ENCODE results near the gene CLN5.

Gene CLN5

DNA sequence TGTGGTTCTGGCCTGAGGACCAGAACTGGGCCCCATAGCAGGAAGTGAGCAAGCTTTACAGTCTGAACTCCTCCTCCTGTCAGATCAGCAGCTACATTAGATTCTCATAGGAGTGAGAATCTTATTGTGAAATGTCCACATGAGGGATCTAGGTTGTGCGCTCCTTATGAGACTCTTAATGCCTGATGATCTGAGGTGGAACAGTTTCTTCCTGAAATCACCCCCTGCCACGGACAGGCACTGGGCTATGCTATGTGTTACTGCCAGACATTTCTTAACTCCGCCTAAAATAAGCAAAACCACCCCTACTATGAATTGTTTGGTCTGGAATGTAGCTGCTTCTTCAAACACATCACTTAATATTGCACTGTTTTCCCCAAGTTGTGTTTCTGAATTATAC, 30.5 kb downstream of the CLN5 start:
- Histone ChIP-seq H3K4me3 (ENCODE audit: low read depth in 1 of 2, low read length in 2 of 2) (no peak overlapping the region), H3K27me3 (ENCODE audit: low read depth, low read length) (no peaks in the 10 kb centered on the region), H3K9me3 (ENCODE audit: control insufficient read depth in 1 of 2, low read length in 2 of 2) (no peaks in the 10 kb centered on the region), H3K4me1 (ENCODE audit: control insufficient read depth in 1 of 2, insufficient read depth in 2 of 2, low read length in 2 of 2) (peaks cover 29 to 56% of the 10 kb centered on the region in 2 donors), H3K27ac (ENCODE audit: low read length) (no peak overlapping the region), H3K36me3 (ENCODE audit: control insufficient read depth in 1 of 2, insufficient read depth in 2 of 2, low read length in 2 of 2) (peaks cover 4 to 13% of the 10 kb centered on the region in 2 donors)

DNA sequence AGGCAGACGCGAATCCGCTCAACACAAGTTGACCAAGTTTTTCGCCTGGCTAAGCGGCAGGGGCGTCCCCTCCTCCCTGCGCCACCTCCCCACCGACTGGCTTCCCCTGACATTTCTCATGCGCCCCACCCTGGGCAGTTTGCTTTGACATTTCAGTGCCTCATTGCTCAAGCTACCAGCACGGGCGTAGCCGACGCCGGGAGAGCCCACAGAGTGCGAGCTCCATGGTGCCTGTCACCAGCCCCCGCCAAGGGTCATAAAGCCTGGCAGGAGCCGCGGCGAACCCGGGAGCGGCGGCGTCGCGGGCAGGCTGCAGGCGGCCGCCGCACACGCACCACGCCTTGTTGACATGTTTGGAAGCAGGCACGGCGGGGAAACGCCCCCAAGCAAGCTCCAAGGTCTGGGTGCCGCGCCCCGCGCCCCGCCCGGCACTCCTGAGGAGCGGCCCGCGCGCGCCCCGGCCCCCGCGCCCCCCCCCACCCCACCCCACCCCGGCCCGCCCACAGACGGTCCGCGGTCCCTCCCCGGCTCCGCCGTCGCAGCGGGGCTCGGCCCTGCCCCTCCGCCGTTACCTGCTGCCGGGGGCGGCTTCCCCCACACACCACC, 34.5 kb downstream of the CLN5 start:
- no peaks in the 10 kb centered on the region for H3K9me3 ChIP-seq (ENCODE audit: control insufficient read depth in 1 of 2, low read length in 2 of 2)
- H3K4me1 ChIP-seq (ENCODE audit: control insufficient read depth in 1 of 2, insufficient read depth in 2 of 2, low read length in 2 of 2), result peaks cover 26 to 43% of the 10 kb centered on the region in 2 donors
- peak overlapping the region; percentile 86 to 96 for H3K4me3 ChIP-seq (ENCODE audit: low read depth in 1 of 2, low read length in 2 of 2)
- H3K36me3 ChIP-seq (ENCODE audit: control insufficient read depth in 1 of 2, insufficient read depth in 2 of 2, low read length in 2 of 2), result peaks cover 0 to 5% of the 10 kb centered on the region in 2 donors
- peak overlapping the region; percentile 77 for H3K27ac ChIP-seq (ENCODE audit: low read length)
- H3K27me3 ChIP-seq (ENCODE audit: low read depth, low read length), result no peaks in the 10 kb centered on the region

DNA sequence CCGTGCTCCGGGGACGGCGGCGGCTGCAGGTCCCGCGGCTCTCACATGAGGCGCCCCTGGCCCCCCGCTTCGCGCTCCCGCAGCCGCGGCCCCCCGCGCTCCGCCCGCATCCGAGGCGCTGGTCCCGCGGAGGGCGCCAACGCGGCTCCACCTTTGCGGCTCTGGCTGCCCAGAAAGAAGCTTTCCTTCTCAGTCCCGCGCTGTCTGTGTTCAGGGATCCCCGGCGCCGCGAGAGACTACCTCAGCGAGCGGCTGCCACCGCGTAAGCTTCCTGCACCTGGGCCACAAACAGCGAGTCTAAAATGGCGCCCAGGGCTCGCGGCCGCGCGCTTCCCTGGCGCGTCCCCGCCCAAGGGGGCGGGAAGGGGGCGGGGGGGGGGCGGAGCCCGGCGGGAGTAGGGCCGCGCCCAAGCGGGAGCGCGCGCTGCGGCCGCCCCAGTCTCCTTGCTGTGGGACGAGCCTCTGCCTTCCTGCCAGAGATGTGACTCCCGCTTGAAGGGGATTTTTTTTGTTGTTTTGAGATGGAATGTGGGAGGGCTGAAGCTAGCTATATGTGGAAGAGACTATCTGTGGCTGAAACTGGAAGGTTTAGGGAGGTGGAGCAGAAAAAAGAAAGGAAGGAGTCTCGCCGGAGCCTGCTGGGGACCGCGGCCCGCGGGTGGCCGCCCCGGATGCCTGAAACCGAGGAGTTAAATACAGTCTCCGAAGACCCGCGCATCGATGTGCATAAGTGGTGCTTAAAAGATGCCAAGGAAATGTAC, 35.2 kb downstream of the CLN5 start, which contains the start of gene FBXL3:
Gene FBXL3 (minus strand): TSS at position 299 of the 761 bp plus-strand sequence. CDS start 5,299 bp downstream, outside the sequence.
- Histone ChIP-seq H3K4me1 (ENCODE audit: control insufficient read depth in 1 of 2, insufficient read depth in 2 of 2, low read length in 2 of 2) (peaks cover 25 to 36% of the 10 kb centered on the region in 2 donors), H3K36me3 (ENCODE audit: control insufficient read depth in 1 of 2, insufficient read depth in 2 of 2, low read length in 2 of 2) (peaks cover 0 to 5% of the 10 kb centered on the region in 2 donors), H3K27ac (ENCODE audit: low read length) (peak within 1 kb of the TSS; percentile 88)

DNA sequence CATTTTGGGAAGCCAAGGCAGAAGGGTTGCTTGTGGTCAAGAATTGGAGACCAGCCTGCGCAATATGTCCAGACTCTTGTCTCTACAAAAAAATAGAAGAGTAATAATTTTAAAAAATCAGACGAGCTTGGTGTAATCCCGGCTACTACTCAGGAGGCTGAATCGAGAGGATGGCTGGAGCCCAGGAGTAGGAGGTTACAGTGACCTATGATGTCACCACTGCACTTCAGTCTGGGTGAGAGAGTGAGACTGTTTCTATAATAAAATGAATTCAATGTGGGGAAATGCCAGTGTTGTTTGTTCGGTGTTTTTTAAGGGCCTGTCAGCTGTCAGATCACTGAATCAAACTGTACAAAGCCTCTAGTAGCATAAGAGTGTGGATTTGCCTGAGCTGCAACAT, 36.3 kb downstream of the CLN5 start:
- H3K27ac ChIP-seq (ENCODE audit: low read length), result peak overlapping the region; percentile 88
- H3K9me3 ChIP-seq (ENCODE audit: control insufficient read depth in 1 of 2, low read length in 2 of 2), result no peaks in the 10 kb centered on the region
- H3K4me3 ChIP-seq (ENCODE audit: low read depth in 1 of 2, low read length in 2 of 2), result peak overlapping the region; percentile 93 to 96

More for the DNA sequence above, 35.2 kb downstream of the CLN5 start, which contains the start of gene FBXL3:
- Histone ChIP-seq H3K9me3 (ENCODE audit: control insufficient read depth in 1 of 2, low read length in 2 of 2) (no peaks in the 10 kb centered on the region), H3K4me3 (ENCODE audit: low read depth in 1 of 2, low read length in 2 of 2) (peak within 1 kb of the TSS; percentile 93 to 96), H3K27me3 (ENCODE audit: low read depth, low read length) (no peaks in the 10 kb centered on the region)

DNA sequence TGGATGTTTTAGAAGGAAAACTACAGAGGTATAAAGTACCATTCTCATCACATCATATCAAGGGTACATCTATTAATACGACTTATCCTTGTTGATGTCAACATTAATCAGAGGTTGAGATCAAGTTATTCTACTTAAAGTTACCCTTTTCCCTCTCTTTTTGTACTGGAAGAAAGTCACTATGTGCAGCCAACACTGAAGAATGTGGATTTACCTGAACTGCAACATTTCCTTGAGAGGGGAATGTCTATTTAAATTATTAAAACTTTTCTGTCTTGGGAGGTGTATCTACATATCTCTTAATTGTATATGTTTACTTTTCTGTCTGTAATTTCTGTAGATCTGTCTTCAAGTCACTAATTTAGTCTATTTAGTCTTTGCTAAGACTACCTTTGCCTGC, 37.6 kb downstream of the CLN5 start:
- Histone ChIP-seq H3K4me1 (ENCODE audit: control insufficient read depth in 1 of 2, insufficient read depth in 2 of 2, low read length in 2 of 2) (peaks cover 6 to 13% of the 10 kb centered on the region in 2 donors), H3K4me3 (ENCODE audit: low read depth in 1 of 2, low read length in 2 of 2) (no peak overlapping the region), H3K27me3 (ENCODE audit: low read depth, low read length) (no peaks in the 10 kb centered on the region), H3K36me3 (ENCODE audit: control insufficient read depth in 1 of 2, insufficient read depth in 2 of 2, low read length in 2 of 2) (no peaks in the 10 kb centered on the region), H3K9me3 (ENCODE audit: control insufficient read depth in 1 of 2, low read length in 2 of 2) (no peaks in the 10 kb centered on the region), H3K27ac (ENCODE audit: low read length) (no peak overlapping the region)

More for the DNA sequence above, 36.3 kb downstream of the CLN5 start:
- no peaks in the 10 kb centered on the region for H3K27me3 ChIP-seq (ENCODE audit: low read depth, low read length)
- H3K4me1 ChIP-seq (ENCODE audit: control insufficient read depth in 1 of 2, insufficient read depth in 2 of 2, low read length in 2 of 2), result peaks cover 13 to 25% of the 10 kb centered on the region in 2 donors
- peaks cover 0 to 5% of the 10 kb centered on the region in 2 donors for H3K36me3 ChIP-seq (ENCODE audit: control insufficient read depth in 1 of 2, insufficient read depth in 2 of 2, low read length in 2 of 2)

DNA sequence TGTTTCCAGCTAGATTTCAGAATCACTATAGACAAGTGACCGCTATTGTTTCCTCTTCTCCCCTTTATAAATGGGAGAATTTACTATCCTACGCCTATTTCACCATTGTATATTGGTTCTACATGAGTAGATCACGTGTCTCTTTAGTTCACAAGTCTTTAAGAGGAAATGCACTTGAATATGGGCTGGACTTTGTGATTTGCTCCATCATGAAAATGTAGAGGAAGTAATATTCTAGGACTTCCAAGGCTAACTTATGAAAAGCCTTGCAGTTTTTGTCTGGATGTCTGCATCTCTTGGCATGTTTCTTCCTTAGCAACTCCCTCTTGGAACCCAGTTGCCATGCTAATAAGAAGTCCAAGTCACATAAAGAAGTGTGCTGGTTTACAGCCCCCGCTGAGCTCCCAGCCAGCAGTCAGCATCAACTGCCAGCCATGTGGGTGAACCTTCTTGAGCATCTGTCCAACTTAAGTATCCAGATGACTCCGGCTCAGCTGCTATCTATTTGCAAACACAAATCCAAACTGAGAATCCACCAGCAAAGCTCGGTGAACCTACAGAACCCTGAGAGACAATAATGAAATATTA, 39.9 kb downstream of the CLN5 start:
- H3K36me3 ChIP-seq (ENCODE audit: control insufficient read depth in 1 of 2, insufficient read depth in 2 of 2, low read length in 2 of 2), result no peaks in the 10 kb centered on the region
- no peak overlapping the region for H3K4me3 ChIP-seq (ENCODE audit: low read depth in 1 of 2, low read length in 2 of 2)
- no peaks in the 10 kb centered on the region for H3K27me3 ChIP-seq (ENCODE audit: low read depth, low read length)
- H3K27ac ChIP-seq (ENCODE audit: low read length), result no peak overlapping the region
- no peaks in the 10 kb centered on the region for H3K9me3 ChIP-seq (ENCODE audit: control insufficient read depth in 1 of 2, low read length in 2 of 2)
- H3K4me1 ChIP-seq (ENCODE audit: control insufficient read depth in 1 of 2, insufficient read depth in 2 of 2, low read length in 2 of 2), result peaks cover 0 to 5% of the 10 kb centered on the region in 2 donors

DNA sequence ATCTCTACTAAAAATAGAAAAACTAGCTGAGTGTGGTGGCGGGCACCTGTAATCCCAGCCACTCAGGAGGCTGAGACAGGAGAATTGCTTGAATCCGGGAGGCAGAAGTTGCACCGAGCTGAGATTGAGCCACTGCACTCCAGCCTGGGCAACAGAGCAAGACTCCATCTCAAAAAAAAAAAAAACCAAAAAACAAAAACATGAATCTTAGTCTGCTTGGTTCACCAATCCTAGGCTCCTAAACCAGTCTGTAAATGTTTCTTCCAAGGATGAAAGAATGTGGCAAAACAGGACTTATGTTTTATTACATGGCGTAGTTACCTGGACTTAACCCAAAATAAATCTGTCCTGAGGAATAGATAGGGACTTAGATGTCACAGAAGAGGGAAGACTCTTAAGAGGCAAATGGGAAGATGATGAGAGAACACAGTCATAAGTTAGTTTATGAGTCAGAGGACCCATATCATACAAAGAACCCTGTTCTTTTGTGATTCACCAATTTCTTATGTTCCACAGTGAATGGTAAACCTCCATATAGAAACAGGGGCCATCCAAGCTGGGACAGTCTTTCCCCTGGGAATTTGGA, 41.9 kb downstream of the CLN5 start:
- H3K4me1 ChIP-seq (ENCODE audit: control insufficient read depth in 1 of 2, insufficient read depth in 2 of 2, low read length in 2 of 2), result no peaks in the 10 kb centered on the region
- H3K27ac ChIP-seq (ENCODE audit: low read length), result no peak overlapping the region
- H3K4me3 ChIP-seq (ENCODE audit: low read depth in 1 of 2, low read length in 2 of 2), result no peak overlapping the region
- H3K36me3 ChIP-seq (ENCODE audit: control insufficient read depth in 1 of 2, insufficient read depth in 2 of 2, low read length in 2 of 2), result no peaks in the 10 kb centered on the region
- no peaks in the 10 kb centered on the region for H3K9me3 ChIP-seq (ENCODE audit: control insufficient read depth in 1 of 2, low read length in 2 of 2)
- H3K27me3 ChIP-seq (ENCODE audit: low read depth, low read length), result no peaks in the 10 kb centered on the region

DNA sequence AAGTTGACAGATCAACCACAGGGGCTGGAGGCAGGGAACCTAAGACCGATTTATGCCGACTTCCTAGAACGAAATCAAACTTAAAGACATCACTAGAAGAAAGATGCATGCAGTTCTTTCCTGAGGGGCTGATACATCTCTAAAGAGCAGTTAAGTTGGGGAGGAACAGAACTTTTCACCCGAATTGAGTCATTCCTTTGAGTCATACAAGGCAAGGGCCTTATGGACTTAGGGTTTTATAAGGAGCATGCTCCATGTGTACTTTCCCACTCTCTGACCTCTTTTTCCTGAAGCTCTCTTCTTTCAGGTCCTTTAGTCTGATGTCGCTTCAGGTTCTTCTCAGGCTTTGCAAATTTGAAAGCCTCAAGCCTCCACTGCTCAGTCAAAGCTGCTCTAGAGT, 43.0 kb downstream of the CLN5 start:
- Histone ChIP-seq H3K4me3 (ENCODE audit: low read depth in 1 of 2, low read length in 2 of 2) (no peak overlapping the region), H3K36me3 (ENCODE audit: control insufficient read depth in 1 of 2, insufficient read depth in 2 of 2, low read length in 2 of 2) (no peaks in the 10 kb centered on the region), H3K4me1 (ENCODE audit: control insufficient read depth in 1 of 2, insufficient read depth in 2 of 2, low read length in 2 of 2) (no peaks in the 10 kb centered on the region), H3K9me3 (ENCODE audit: control insufficient read depth in 1 of 2, low read length in 2 of 2) (no peaks in the 10 kb centered on the region), H3K27me3 (ENCODE audit: low read depth, low read length) (no peaks in the 10 kb centered on the region), H3K27ac (ENCODE audit: low read length) (no peak overlapping the region)

DNA sequence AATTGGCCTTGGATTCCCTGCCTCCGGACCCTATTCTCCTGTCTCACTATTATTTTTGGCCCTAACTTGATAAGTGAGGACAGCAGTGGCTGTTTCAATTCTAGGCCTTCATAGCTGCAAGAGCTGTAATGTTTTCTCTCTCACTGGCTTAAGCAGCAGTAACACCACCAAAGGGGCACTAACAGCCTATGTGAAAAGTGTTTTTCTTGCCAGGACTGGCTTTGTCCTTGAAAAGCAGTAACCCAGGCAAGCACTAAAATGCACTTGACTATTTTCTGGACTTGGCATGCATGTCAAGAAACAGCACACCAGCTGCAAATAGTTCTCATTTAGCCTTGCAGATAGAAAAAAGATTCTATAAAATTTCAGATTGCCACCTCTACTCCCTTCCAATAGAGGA, 44.4 kb downstream of the CLN5 start:
- Histone ChIP-seq H3K9me3 (ENCODE audit: control insufficient read depth in 1 of 2, low read length in 2 of 2) (no peaks in the 10 kb centered on the region), H3K36me3 (ENCODE audit: control insufficient read depth in 1 of 2, insufficient read depth in 2 of 2, low read length in 2 of 2) (no peaks in the 10 kb centered on the region), H3K4me1 (ENCODE audit: control insufficient read depth in 1 of 2, insufficient read depth in 2 of 2, low read length in 2 of 2) (no peaks in the 10 kb centered on the region), H3K27me3 (ENCODE audit: low read depth, low read length) (no peaks in the 10 kb centered on the region), H3K27ac (ENCODE audit: low read length) (no peak overlapping the region), H3K4me3 (ENCODE audit: low read depth in 1 of 2, low read length in 2 of 2) (no peak overlapping the region)

DNA sequence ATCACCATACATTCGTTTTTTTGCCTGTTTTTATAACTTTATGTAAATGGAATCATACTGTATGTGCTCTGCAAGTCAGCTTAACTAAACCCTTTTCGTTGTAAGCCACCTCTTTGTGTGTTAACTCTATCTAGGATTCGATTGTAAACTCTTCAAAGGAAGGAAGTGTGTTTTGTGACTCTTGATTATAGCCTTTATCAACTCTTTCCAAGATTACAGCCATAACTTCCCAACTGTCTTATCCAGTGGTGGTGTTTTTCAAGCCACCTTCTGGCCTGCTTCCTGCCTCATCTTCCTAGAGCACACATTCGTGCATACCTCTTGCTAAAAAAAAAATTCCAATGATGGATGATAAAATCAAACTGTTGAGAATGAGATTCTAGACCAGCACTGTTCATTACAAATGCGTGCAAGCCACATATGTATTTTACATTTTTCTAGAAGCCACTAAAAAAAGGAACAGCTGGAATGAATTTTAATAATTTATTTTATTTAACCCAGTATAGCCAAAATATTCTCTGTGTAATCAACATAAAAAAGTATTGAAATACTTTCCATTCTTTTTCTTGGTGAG, 47.1 kb downstream of the CLN5 start:
- Histone ChIP-seq H3K4me3 (ENCODE audit: low read depth in 1 of 2, low read length in 2 of 2) (no peak overlapping the region), H3K36me3 (ENCODE audit: control insufficient read depth in 1 of 2, insufficient read depth in 2 of 2, low read length in 2 of 2) (peaks cover 0 to 5% of the 10 kb centered on the region in 2 donors), H3K27me3 (ENCODE audit: low read depth, low read length) (no peaks in the 10 kb centered on the region), H3K9me3 (ENCODE audit: control insufficient read depth in 1 of 2, low read length in 2 of 2) (no peaks in the 10 kb centered on the region), H3K4me1 (ENCODE audit: control insufficient read depth in 1 of 2, insufficient read depth in 2 of 2, low read length in 2 of 2) (no peaks in the 10 kb centered on the region), H3K27ac (ENCODE audit: low read length) (no peak overlapping the region)

DNA sequence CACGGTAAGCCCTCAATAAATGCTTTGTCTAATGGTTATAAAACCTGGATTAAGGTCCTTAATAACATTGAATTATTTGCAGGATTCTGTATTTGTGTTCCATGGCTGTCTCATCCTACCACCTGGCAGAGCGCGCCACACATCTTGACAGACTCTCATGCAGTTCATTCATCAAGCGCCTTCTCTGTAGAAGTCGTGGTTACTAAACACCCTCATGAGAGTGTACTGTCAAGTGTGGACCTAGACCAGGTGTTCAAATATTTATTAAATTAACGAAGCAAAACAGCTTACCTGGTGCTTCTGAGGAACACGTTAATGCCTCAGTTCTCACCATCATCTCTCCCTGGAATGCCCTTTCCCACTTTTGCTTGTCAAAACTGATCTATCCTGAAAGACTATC, 48.2 kb downstream of the CLN5 start:
- H3K4me1 ChIP-seq (ENCODE audit: control insufficient read depth in 1 of 2, insufficient read depth in 2 of 2, low read length in 2 of 2), result no peaks in the 10 kb centered on the region
- peaks cover 0 to 10% of the 10 kb centered on the region in 2 donors for H3K36me3 ChIP-seq (ENCODE audit: control insufficient read depth in 1 of 2, insufficient read depth in 2 of 2, low read length in 2 of 2)
- no peak overlapping the region for H3K4me3 ChIP-seq (ENCODE audit: low read depth in 1 of 2, low read length in 2 of 2)
- H3K9me3 ChIP-seq (ENCODE audit: control insufficient read depth in 1 of 2, low read length in 2 of 2), result no peaks in the 10 kb centered on the region
- H3K27ac ChIP-seq (ENCODE audit: low read length), result no peak overlapping the region
- no peaks in the 10 kb centered on the region for H3K27me3 ChIP-seq (ENCODE audit: low read depth, low read length)

All from muscle layer of duodenum (tissue), 2 donors.